ENCODE results near the gene PLA2G15.

DNA sequence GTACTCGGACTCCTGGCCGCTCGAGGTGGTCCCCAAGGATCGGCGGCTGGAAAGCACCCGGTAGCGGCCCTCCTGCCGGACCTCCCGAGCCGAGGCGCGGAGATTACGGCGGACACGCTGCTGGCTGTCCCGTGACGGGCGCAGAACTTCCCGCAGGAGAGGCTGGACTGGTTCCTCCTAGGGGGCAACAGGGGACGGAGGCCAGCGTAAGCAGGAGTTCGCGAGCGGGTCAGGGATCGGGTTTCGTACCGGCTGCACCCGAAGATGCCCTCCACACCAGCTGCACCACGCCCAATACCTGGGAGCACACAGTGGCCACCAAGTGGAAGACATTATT, 65.2 kb downstream of the PLA2G15 start:
- TF ChIP-seq JUN (IDR thresholded peaks at IDR 0.05) (no peak), SREBF2 (IDR thresholded peaks at IDR 0.05) (no peak), POLR2A (IDR thresholded peaks at IDR 0.05; ENCODE audit: low read length) (no peak), CTCF (IDR thresholded peaks at IDR 0.05) (no peak), HDAC2 (IDR thresholded peaks at IDR 0.05) (no peak), ESRRA (IDR thresholded peaks at IDR 0.05; ENCODE audit: borderline replicate concordance, low read length) (no peak)
- TF ChIP-seq, protein P1, sequence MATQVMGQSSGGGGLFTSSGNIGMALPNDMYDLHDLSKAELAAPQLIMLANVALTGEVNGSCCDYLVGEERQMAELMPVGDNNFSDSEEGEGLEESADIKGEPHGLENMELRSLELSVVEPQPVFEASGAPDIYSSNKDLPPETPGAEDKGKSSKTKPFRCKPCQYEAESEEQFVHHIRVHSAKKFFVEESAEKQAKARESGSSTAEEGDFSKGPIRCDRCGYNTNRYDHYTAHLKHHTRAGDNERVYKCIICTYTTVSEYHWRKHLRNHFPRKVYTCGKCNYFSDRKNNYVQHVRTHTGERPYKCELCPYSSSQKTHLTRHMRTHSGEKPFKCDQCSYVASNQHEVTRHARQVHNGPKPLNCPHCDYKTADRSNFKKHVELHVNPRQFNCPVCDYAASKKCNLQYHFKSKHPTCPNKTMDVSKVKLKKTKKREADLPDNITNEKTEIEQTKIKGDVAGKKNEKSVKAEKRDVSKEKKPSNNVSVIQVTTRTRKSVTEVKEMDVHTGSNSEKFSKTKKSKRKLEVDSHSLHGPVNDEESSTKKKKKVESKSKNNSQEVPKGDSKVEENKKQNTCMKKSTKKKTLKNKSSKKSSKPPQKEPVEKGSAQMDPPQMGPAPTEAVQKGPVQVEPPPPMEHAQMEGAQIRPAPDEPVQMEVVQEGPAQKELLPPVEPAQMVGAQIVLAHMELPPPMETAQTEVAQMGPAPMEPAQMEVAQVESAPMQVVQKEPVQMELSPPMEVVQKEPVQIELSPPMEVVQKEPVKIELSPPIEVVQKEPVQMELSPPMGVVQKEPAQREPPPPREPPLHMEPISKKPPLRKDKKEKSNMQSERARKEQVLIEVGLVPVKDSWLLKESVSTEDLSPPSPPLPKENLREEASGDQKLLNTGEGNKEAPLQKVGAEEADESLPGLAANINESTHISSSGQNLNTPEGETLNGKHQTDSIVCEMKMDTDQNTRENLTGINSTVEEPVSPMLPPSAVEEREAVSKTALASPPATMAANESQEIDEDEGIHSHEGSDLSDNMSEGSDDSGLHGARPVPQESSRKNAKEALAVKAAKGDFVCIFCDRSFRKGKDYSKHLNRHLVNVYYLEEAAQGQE (IDR thresholded peaks at IDR 0.05): no peak
